Tibial artery (tissue), 4 donors: ENCODE results near the gene FAM184A.

Source experiments
- DNase-seq, 2 donors: peaks; one replicate each; pipeline ENCODE4 v3.0.0-alpha.2; 2019
- H3K27ac ChIP-seq, 2 donors: fragments of 200-600 bp; sonication (generic) in 1 of 2; 1 replicate in 1 of 2; 2 replicates in 1 of 2; pipeline ENCODE4 v1.5.1; 2018 to 2019; ENCODE audit warnings: mild to moderate bottlenecking in 1 of 2
- H3K27me3 ChIP-seq, 2 donors: fragments of 200-600 bp; sonication (generic) in 1 of 2; one replicate each; pipeline versions ENCODE4 v1.5.1 to v1.6.0; 2016 to 2019
- H3K36me3 ChIP-seq, 3 donors: fragments of 200-600 bp; sonication (generic) in 2 of 3; one replicate each; pipeline ENCODE4 v1.5.1; 2016 to 2019; ENCODE audit warnings: mild to moderate bottlenecking in 2 of 3
- H3K4me1 ChIP-seq, 4 donors: fragments of 200-600 bp; sonication (generic) in 2 of 4; 1 replicate in 3 of 4; 2 replicates in 1 of 4; pipeline ENCODE4 v1.5.1; 2016 to 2019
- H3K4me3 ChIP-seq, 2 donors: fragments of 200-600 bp; sonication (generic) in 1 of 2; 1 replicate in 1 of 2; 2 replicates in 1 of 2; pipeline ENCODE4 v1.5.1; 2018 to 2019; ENCODE audit warnings: mild to moderate bottlenecking in 2 of 2
- H3K9me3 ChIP-seq, 3 donors: fragments of 200-600 bp; sonication (generic) in 1 of 3; one replicate each; pipeline ENCODE4 v1.5.1; 2016 to 2019
- CTCF ChIP-seq, 2 experiments: fragments of 200-600 bp in 1 of 2; fragments of 450-650 bp in 1 of 2; IDR thresholded peaks; one replicate each; pipeline ENCODE4 v1.5.1; 2017 to 2019; ENCODE audit warnings: antibody characterized with exemption in 2 of 2, mild to moderate bottlenecking in 1 of 2, moderate library complexity in 1 of 2
- intact Hi-C: fragments of 100-400 bp; cut with DNase I; formaldehyde crosslinking; loops from one replicate; pipeline ENCODE4 v1.15.0; 2023; ENCODE audit warnings: low total_unique reads

The FAM184A gene

GRCh38 chr6:118914598-118914997, 163.9 kb downstream of the FAM184A start:
- no peak overlapping the region for H3K27ac ChIP-seq
- H3K9me3 ChIP-seq, result no peaks in the 10 kb centered on the region
- peaks cover 20 to 86% (median 57%) of the 10 kb centered on the region in 3 donors for H3K36me3 ChIP-seq
- no peaks in the 10 kb centered on the region for H3K27me3 ChIP-seq
- TF ChIP-seq CTCF (IDR thresholded peaks at IDR 0.05), result no peak
- H3K4me3 ChIP-seq, result no peak overlapping the region
- no peaks in the 10 kb centered on the region for H3K4me1 ChIP-seq
- intact Hi-C loops, result no loop called here
- no peak for DNase-seq

- Histone ChIP-seq H3K36me3 (peaks cover 28 to 81% (median 58%) of the 10 kb centered on the region in 3 donors), H3K9me3 (no peaks in the 10 kb centered on the region), H3K4me1 (no peaks in the 10 kb centered on the region), H3K27ac (no peak overlapping the region), H3K27me3 (no peaks in the 10 kb centered on the region), H3K4me3 (no peak overlapping the region)
- DNase-seq, result no peak
- intact Hi-C loops, result no loop called here
- no peak for TF ChIP-seq CTCF (IDR thresholded peaks at IDR 0.05)
Observed at GRCh38 chr6:118913161-118913560, 165.3 kb downstream of the FAM184A start.

GRCh38 chr6:118912646-118913045, 165.8 kb downstream of the FAM184A start:
- peaks cover 34 to 82% (median 60%) of the 10 kb centered on the region in 3 donors for H3K36me3 ChIP-seq
- no peaks in the 10 kb centered on the region for H3K27me3 ChIP-seq
- intact Hi-C loops, result no loop called here
- H3K27ac ChIP-seq, result no peak overlapping the region
- H3K9me3 ChIP-seq, result no peaks in the 10 kb centered on the region
- DNase-seq, result no peak
- no peak overlapping the region for H3K4me3 ChIP-seq
- no peaks in the 10 kb centered on the region for H3K4me1 ChIP-seq
- TF ChIP-seq CTCF (IDR thresholded peaks at IDR 0.05), result no peak
